Esophagus muscularis mucosa (tissue), 4 donors: ENCODE measurements around the gene SH2B2.

Source experiments
- EP300 ChIP-seq: sonication (generic); formaldehyde crosslinking; IDR thresholded peaks from one replicate; pipeline ENCODE4 v1.6.1; 2017; ENCODE audit warnings: antibody characterized with exemption
- POLR2A ChIP-seq: fragments of 450-650 bp; IDR thresholded peaks from one replicate; pipeline ENCODE4 v1.6.1; 2017; ENCODE audit warnings: antibody characterized with exemption, moderate library complexity, mild to moderate bottlenecking, low read depth
- POLR2AphosphoS5 ChIP-seq, 2 donors: sonication (generic); formaldehyde crosslinking; IDR thresholded peaks; one replicate each; pipeline ENCODE4 v1.6.1; 2017; ENCODE audit warnings: antibody characterized with exemption in 2 of 2
- TF ChIP-seq, protein P1 (sequence below), 3 experiments: fragments of 200-600 bp in 2 of 3; fragments of 450-650 bp in 1 of 3; sonication (generic) in 2 of 3; IDR thresholded peaks; one replicate each; pipeline ENCODE4 v1.5.1; 2017 to 2019; ENCODE audit warnings: antibody characterized with exemption in 3 of 3, mild to moderate bottlenecking in 2 of 3, moderate library complexity in 1 of 3

DNA sequence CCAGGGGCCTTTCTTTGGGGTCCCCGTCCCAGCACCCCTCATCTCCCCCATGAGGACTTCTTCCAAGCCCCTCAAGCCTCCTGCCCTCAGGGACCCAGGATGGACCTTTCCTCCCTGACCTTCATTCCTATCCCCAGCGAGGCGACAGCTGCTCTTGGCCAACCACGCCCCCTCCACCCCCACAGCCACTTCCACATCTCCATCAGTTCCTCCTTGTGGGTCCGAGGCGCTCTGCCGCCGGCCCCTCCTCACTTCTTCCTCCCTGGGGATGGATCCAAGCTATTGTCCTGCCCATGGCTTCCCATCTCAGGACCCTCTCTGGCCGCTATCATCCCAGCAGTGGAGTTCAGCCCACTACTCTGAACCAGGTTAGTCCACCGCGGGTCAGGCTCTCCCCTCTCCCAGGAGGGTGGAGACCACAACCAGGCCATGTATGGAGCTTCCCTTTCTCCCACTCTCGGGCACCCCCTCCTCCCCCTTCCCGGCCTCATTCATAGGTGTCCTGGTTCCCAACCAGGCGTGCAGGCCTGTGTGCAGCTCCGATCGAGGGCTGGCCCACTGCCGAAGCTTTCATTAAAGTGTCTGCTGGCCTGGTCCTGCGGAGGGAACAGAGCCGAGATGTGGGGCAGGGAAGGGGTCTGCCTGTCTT lies 1.7 kb upstream of the SH2B2 start:
- TF ChIP-seq, protein P1, sequence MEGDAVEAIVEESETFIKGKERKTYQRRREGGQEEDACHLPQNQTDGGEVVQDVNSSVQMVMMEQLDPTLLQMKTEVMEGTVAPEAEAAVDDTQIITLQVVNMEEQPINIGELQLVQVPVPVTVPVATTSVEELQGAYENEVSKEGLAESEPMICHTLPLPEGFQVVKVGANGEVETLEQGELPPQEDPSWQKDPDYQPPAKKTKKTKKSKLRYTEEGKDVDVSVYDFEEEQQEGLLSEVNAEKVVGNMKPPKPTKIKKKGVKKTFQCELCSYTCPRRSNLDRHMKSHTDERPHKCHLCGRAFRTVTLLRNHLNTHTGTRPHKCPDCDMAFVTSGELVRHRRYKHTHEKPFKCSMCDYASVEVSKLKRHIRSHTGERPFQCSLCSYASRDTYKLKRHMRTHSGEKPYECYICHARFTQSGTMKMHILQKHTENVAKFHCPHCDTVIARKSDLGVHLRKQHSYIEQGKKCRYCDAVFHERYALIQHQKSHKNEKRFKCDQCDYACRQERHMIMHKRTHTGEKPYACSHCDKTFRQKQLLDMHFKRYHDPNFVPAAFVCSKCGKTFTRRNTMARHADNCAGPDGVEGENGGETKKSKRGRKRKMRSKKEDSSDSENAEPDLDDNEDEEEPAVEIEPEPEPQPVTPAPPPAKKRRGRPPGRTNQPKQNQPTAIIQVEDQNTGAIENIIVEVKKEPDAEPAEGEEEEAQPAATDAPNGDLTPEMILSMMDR (IDR thresholded peaks at IDR 0.05): no peak
- TF ChIP-seq EP300 (no peak), POLR2AphosphoS5 (IDR thresholded peaks at IDR 0.05) (no peak), POLR2A (no peak)
